GM12873 (cell line): ENCODE results near the gene KCNK17.

Experiments
- TF ChIP-seq, protein P1 (sequence below): IDR thresholded peaks from 2 replicates; pipeline ENCODE4 v1.5.1; 2012; ENCODE audit warnings: low read depth, mild to moderate bottlenecking, moderate library complexity, low read length, control low read depth; ENCODE audit not compliant: insufficient read depth; ENCODE audit errors: missing control alignments

The KCNK17 gene

DNA sequence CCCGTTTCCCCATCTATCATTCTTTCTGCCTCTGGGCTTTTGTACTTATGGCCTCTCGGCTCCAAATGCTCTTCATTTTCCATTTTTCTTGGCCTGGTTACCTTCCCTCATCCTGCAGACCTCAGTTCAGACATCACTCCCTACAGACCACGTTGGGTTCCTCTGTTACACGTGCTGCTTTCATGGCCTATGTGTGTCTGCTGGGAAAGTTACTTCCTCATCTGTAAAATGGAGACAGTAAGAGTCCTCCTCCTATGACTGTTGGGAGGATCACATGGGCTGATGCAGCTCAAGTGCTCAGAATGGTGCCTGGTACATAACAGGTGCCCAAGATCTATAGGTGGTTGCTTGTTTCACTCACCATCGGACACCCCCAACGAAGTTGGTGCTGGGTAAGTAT, 13.5 kb downstream of the KCNK17 start:
- TF ChIP-seq, protein P1, sequence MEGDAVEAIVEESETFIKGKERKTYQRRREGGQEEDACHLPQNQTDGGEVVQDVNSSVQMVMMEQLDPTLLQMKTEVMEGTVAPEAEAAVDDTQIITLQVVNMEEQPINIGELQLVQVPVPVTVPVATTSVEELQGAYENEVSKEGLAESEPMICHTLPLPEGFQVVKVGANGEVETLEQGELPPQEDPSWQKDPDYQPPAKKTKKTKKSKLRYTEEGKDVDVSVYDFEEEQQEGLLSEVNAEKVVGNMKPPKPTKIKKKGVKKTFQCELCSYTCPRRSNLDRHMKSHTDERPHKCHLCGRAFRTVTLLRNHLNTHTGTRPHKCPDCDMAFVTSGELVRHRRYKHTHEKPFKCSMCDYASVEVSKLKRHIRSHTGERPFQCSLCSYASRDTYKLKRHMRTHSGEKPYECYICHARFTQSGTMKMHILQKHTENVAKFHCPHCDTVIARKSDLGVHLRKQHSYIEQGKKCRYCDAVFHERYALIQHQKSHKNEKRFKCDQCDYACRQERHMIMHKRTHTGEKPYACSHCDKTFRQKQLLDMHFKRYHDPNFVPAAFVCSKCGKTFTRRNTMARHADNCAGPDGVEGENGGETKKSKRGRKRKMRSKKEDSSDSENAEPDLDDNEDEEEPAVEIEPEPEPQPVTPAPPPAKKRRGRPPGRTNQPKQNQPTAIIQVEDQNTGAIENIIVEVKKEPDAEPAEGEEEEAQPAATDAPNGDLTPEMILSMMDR = no peak

DNA sequence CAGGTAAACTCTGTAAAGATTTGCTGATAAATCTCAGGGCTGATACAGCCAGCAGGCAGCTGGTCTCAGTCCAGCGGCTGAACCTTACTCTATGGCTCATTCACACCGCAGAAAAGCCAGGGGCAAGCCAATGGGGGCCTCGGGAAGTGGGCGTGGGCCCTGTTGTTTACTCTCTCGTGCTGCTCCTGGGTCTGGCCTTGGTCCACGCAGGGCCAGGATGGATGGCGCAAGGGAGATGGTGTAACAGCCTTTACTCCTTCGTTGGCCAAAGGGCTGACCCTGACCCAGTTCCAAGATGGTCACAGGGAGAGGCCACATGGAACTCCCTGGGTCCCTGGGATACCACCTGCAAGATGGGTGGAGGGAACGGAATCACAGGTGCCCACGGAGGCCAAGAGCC, 16.2 kb downstream of the KCNK17 start:
- TF ChIP-seq, protein P1 = no peak

DNA sequence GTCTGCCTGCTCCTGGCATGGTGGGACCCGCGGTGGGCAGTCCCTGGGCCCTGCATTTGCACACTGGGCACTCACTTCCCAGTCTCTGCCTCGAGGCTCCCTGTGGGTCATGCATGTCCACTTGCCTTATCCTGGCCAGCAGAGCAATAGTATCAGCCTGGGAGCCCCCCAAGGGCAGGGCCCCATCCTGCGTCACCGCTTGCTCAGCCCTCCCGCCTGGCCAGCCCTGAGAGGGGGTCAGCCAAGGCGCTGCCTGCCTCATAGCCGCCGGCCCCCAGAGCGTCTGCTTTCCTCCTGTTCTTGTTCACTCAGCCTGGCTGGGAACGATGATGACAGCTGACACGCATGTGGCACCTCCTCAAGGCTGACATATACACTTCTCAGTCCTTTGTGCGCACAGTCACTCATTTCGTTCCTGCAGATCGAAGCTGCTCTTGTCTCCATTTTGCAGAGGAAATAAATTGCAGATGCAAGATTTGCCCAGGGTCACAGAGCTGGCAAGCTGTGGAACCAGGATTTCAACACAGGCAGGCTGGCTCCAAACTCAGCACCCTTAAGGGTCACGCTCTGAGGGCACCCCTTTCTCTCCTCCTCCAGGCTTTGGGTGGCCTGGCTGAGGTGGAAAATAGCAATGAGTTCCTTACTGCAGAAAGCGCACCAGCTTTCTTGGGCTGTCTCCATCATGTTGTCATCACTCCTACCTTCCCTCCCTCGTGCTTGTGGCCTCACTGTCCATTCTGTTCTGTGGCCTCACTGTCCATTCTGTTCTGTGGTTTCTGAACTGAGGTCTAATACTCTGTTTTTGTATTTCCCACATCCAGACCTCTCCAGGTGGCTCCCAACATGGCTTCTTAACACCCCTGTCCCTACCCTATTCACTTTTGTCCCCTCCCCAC, 17.2 kb downstream of the KCNK17 start:
- TF ChIP-seq, protein P1 = no peak

DNA sequence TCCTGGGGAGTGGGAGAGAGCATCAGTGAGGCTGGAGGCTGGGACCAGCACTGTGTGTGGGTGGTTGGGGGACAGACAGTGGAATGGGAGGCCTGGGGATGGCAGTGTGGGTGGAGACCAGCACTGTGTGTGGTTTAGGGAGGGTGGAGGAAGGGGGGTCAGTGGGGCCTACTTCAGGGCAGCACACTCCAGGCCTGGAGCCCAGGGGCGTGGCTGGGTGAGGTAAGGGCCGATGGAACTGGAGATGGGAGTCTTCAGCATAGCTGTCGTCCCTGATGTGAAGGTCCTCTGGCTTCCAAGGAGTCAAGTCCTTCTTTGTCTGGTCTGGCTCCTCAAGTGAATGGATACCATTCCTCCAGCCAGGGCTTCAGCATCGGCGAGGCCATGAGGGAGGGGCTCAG, 18.6 kb downstream of the KCNK17 start:
- TF ChIP-seq, protein P1 = no peak

DNA sequence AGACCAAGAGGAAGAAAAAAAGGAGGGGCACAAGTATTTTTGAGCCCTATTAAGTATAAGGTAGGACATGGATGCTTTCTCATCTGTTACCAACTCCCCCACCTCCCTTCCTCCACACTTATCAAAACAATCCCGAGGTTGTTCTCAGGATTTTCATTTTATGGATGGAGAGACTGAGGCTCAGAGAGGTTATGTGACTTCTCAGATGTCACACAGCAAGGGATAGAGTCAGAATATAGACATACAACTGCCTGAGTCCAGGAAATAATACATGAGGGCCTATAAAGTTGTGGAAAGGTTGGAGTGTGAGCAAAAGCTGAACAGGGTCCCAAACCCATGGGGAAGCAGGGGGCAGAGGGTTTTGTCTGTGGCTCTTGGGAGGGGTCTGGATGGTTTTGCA, 19.3 kb downstream of the KCNK17 start:
- TF ChIP-seq, protein P1 = no peak

DNA sequence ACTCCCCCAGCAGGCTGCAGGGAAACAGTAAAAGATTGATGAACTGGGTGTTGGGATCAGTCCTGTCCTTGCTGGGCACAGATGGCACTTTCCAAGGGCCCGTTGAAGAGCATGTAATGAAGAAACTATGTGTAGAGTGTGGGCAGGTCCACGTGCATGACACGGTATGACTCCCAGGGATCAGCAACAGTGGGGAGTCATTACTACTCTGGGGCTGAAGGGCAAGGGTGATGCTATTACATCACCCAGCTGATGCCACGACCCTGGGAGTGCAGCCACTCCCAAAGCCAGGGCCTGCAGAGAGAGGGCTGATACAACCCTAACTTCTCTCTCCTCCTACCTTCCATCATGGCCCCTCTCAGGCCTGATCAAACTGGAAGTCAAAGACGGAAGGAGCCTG, 20.1 kb downstream of the KCNK17 start:
- TF ChIP-seq, protein P1 = no peak

DNA sequence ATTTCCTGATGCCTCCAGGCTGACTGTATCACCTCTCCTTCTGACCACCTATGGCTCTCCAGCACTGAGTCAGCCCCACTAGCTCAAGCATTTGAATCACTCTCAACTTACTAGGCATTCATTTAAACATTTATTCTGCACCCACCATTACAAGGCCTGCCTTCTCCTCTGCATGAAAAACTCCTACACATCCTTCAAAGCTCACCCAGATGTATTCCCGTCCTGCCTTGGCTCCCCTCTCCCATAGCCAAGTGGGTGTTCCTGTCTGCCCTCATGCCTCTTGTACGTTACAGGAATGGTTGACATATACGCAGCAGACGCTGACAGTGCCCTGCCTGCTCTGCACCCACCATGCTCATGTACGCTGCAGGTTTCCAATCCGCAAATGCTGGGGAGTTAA, 21.6 kb downstream of the KCNK17 start:
- TF ChIP-seq, protein P1 = no peak
